DOHH2 (cell line): ENCODE data around the gene PIK3CA.
"Not testable (repeated sequence)": the region's sequence is repeated elsewhere in the genome, so short reads cannot be mapped to it uniquely, and the experiment has no call there.

Experiments used
- H3F3A ChIP-seq: fragments of 200-600 bp; sonication (generic), shearing (Covaris generic); 2 replicates; pipeline ENCODE4 v1.6.0; 2016; ENCODE audit warnings: antibody characterized with exemption, mild to moderate bottlenecking; ENCODE audit not compliant: control insufficient read depth, insufficient read depth
- H3K27ac ChIP-seq: fragments of 200-600 bp; sonication (generic); 2 replicates; pipeline ENCODE4 v1.5.1; 2014; ENCODE audit warnings: low read depth, mild to moderate bottlenecking, low read length, moderate library complexity
- H3K27me3 ChIP-seq: fragments of 200-600 bp; sonication (generic); 2 replicates; pipeline ENCODE4 v1.6.1; 2014; ENCODE audit warnings: mild to moderate bottlenecking, low read length, mixed read lengths; ENCODE audit not compliant: control insufficient read depth
- H3K36me3 ChIP-seq: fragments of 200-600 bp; sonication (generic); 2 replicates; pipeline ENCODE4 v1.6.1; 2014; ENCODE audit warnings: mild to moderate bottlenecking, low read length, moderate library complexity, mixed read lengths; ENCODE audit not compliant: control insufficient read depth
- H3K4me1 ChIP-seq: fragments of 200-600 bp; sonication (generic); 2 replicates; pipeline ENCODE4 v1.6.1; 2014; ENCODE audit warnings: mild to moderate bottlenecking, low read length, mixed read lengths; ENCODE audit not compliant: control insufficient read depth
- H3K4me2 ChIP-seq: fragments of 200-600 bp; sonication (generic); 2 replicates; pipeline ENCODE4 v1.6.0; 2014; ENCODE audit warnings: mild to moderate bottlenecking, low read length, moderate library complexity
- H3K4me3 ChIP-seq: fragments of 200-600 bp; sonication (generic); 2 replicates; pipeline ENCODE4 v1.5.1; 2014; ENCODE audit warnings: mild to moderate bottlenecking, low read length, mixed read lengths
- H3K79me2 ChIP-seq: fragments of 200-600 bp; sonication (generic); 2 replicates; pipeline ENCODE4 v1.6.1; 2014; ENCODE audit warnings: mild to moderate bottlenecking, low read length, mixed read lengths; ENCODE audit not compliant: control insufficient read depth
- H3K9me2 ChIP-seq: fragments of 200-600 bp; sonication (generic); replicated peaks from 2 replicates; pipeline ENCODE4 v1.6.1; 2014; ENCODE audit warnings: mild to moderate bottlenecking, low read length, mixed read lengths; ENCODE audit not compliant: control insufficient read depth
- H3K9me3 ChIP-seq: fragments of 200-600 bp; sonication (generic); 2 replicates; pipeline ENCODE4 v1.6.1; 2014; ENCODE audit warnings: antibody characterized with exemption, low read length, mixed read lengths; ENCODE audit not compliant: control insufficient read depth, insufficient read depth
- H4K20me1 ChIP-seq: fragments of 200-600 bp; sonication (generic); 2 replicates; pipeline ENCODE4 v1.6.0; 2014; ENCODE audit warnings: low read depth, mild to moderate bottlenecking, antibody characterized with exemption, low read length, moderate library complexity; ENCODE audit not compliant: control insufficient read depth, insufficient read depth
- CTCF ChIP-seq: fragments of 200-600 bp; sonication (generic); IDR thresholded peaks from one replicate; pipeline ENCODE4 v1.5.1; 2014; ENCODE audit warnings: antibody characterized with exemption, mild to moderate bottlenecking, low read depth, low read length; ENCODE audit not compliant: poor library complexity, severe bottlenecking
- EZH2phosphoT487 ChIP-seq: fragments of 200-600 bp; sonication (generic); IDR thresholded peaks from 2 replicates; pipeline ENCODE4 v1.6.1; 2017; ENCODE audit warnings: borderline replicate concordance, mild to moderate bottlenecking, antibody characterized with exemption, low read length, moderate library complexity, mixed read lengths

The PIK3CA gene

GRCh38 chr3:179116816-179117215 lies 31.3 kb upstream of the PIK3CA start:
- no peaks in the 10 kb centered on the region for H3K79me2 ChIP-seq
- H3K4me1 ChIP-seq, result no peaks in the 10 kb centered on the region
- H3K27ac ChIP-seq, result no peak overlapping the region
- no peaks in the 10 kb centered on the region for H3F3A ChIP-seq
- H3K4me2 ChIP-seq, result no peak overlapping the region
- no peaks in the 10 kb centered on the region for H4K20me1 ChIP-seq
- TF ChIP-seq EZH2phosphoT487 (no peak), CTCF (no peak)
- H3K36me3 ChIP-seq, result no peaks in the 10 kb centered on the region
- no peak overlapping the region for H3K4me3 ChIP-seq
- H3K27me3 ChIP-seq, result no peaks in the 10 kb centered on the region
- H3K9me2 ChIP-seq, result no peaks in the 10 kb centered on the region
- peaks cover 1% of the 10 kb centered on the region; the same call in 1 of the 2 replicates for H3K9me3 ChIP-seq

- H3K4me2 ChIP-seq, H3K4me3 ChIP-seq, H3F3A ChIP-seq, H3K27ac ChIP-seq, H3K79me2 ChIP-seq, H4K20me1 ChIP-seq, H3K27me3 ChIP-seq, H3K36me3 ChIP-seq, H3K9me3 ChIP-seq, H3K9me2 ChIP-seq: not testable (repeated sequence)
- H3K4me1 ChIP-seq, result peaks cover 17% of the 10 kb centered on the region
These were observed 15.8 kb upstream of the PIK3CA start for GRCh38 chr3:179132191-179132890.

- H3K36me3 ChIP-seq, result no peaks in the 10 kb centered on the region
- H3K27me3 ChIP-seq, result no peaks in the 10 kb centered on the region
- H3K79me2 ChIP-seq, result no peaks in the 10 kb centered on the region
- H4K20me1 ChIP-seq, result no peaks in the 10 kb centered on the region
- no peak overlapping the region for H3K27ac ChIP-seq
- no peaks in the 10 kb centered on the region for H3K9me2 ChIP-seq
- TF ChIP-seq CTCF (no peak), EZH2phosphoT487 (no peak)
- no peaks in the 10 kb centered on the region for H3F3A ChIP-seq
- H3K4me3 ChIP-seq, result peak overlapping the region; percentile 4; the same call in 1 of the 2 replicates
- no peaks in the 10 kb centered on the region for H3K9me3 ChIP-seq
- peak overlapping the region; percentile 36 for H3K4me2 ChIP-seq
- H3K4me1 ChIP-seq, result peaks cover 17% of the 10 kb centered on the region
These were observed 14.6 kb upstream of the PIK3CA start for GRCh38 chr3:179133575-179133974.

DNA sequence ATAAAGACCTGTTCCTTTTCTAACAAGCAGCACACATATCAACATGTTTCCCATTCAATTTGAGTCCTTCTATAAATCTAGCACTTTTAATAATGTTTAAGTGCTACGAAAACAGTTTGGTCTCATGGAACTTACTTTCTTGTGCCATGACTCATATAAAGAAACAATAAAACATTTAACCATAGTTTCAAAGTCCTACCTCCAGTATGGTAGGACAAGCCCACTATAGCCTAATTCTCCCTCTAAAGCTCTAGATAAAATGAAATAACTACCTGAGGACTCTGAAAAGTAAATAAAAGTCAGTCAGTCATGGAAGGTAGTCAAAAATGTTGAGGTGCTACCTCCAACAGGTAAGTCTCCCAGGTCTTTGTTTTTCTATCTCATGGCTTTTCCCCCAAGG lies 12.0 kb upstream of the PIK3CA start:
- H3K4me2 ChIP-seq, result no peak overlapping the region
- H3K27me3 ChIP-seq, result no peaks in the 10 kb centered on the region
- H3K36me3 ChIP-seq, result no peaks in the 10 kb centered on the region
- TF ChIP-seq CTCF (no peak), EZH2phosphoT487 (no peak)
- no peaks in the 10 kb centered on the region for H3K79me2 ChIP-seq
- no peaks in the 10 kb centered on the region for H3K9me3 ChIP-seq
- H3K4me1 ChIP-seq, result peaks cover 17% of the 10 kb centered on the region
- H3K27ac ChIP-seq, result no peak overlapping the region
- H3F3A ChIP-seq, result no peaks in the 10 kb centered on the region
- no peaks in the 10 kb centered on the region for H3K9me2 ChIP-seq
- H3K4me3 ChIP-seq, result no peak overlapping the region
- no peaks in the 10 kb centered on the region for H4K20me1 ChIP-seq
